IPS-NIHi7 (cell line): ENCODE data around the gene C17orf107.
"Not testable (repeated sequence)": the region's sequence is repeated elsewhere in the genome, so short reads cannot be mapped to it uniquely, and the experiment has no call there.

Source experiments
- DNase-seq: peaks from one replicate; pipeline ENCODE4 v3.0.0; 2012; ENCODE audit warnings: mixed read lengths; ENCODE audit errors: extremely low spot score

C17orf107 gene

DNA sequence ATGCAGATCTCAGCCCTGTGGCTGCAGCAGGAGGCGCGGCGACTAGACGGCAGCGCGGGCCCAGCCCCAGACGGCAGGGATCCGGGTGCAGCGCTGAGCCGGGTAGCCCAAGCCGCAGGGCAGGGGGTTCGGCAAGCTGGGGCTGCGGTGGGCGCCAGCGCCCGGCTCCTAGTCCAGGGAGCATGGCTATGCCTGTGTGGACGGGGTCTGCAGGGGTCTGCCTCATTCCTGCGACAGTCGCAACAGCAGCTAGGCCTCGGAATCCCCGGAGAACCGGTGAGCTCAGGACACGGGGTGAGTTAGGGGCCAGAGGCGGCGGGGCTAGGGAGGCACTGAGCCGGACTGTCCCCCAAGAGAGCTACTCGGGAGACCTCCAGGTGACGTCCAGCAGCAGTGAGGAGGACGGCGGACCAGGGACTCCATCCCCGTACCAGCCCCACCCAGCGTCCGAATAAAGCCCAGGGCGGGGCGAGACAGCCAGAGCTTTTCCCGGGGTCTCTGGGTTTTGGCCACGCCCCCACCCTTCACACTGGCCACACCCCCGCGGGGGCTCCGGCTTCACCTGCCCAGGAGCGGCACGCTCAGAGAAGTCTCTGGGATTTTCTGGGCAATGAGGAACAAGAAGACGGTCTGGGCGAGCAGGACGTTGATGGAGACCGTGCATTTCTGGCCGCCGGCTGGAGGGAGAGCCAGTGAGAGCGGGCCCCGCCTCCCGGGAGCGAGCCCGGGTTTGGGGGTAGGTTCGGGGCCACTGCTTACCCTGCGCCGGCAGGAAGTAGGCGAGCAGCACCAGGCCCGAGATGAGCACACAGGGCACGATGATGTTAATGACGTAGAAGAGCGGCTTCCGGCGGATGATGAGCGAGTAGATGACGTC, 1.1 kb downstream of the C17orf107 start:
- DNase-seq = peak; percentile 71

DNA sequence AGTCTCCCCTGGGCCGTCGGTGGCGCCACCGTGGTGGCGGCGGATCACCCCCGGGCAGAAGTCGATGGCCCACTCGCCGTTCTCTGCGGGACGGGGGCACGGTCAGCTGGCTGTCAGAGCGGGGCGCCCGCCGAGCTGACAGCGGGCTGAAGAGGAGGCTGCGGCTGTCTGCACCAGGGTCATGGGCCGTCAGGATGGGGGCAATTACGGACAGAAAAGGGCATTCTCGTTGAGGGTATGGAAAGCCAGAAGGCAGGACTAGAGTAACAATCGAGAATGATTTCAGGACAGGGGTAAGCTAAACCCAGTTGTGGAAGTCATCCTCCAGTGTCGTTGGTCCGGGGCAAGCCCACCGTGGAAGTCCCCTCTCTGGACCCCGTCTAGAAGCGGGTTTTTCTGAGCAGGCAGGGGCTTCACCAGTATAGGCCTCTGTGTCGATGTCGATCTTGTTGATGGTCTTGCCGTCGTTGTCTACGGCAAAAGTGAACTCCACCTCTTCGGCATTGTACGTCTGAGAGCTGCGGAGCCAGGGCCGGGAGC, 1.8 kb downstream of the C17orf107 start:
- DNase-seq = no peak

DNA sequence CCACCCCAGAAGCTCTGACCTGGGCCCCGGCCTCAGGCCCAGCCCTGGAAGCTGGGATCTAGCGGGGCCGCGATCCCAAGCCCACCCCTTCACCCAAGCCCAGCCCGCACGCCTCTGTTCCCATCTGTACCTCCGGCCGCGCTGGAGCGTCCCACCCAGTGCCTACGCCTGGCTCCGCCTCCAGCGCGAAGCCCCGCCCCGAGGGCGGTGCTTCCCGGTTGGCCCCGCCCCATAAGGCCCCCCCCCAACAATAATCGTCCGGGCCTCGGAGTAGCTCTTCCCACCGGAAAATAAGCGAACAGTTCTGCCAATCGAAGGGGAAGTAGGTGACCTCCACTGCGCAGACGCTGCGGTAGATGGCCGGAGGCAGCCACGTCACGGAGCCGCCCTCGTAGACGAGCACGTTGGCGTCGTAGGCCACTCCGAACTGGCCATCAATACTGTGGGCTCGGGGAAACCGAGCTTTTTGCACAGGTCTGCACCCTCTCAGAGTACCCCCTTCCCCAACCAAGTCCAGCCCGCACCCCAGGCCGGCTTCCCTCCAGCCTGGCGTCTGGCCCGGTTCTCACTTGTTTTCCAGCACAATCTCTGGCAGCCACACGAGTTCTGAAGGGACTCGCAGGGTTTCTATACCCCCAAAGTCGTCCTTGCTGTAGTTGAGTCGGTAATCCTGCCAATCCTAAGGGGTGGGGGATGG, 2.5 kb downstream of the C17orf107 start:
- DNase-seq = no peak

GRCh38 chr17:4902540-4902939, 3.2 kb downstream of the C17orf107 start:
- no peak for DNase-seq

GRCh38 chr17:4903051-4903818, 3.9 kb downstream of the C17orf107 start, which contains the start of gene CHRNE:
Gene CHRNE (minus strand): TSS chr17:4903098. CDS start chr17:4903063, 35 bp downstream.
- peak; percentile 61 for DNase-seq

GRCh38 chr17:4906642-4907041, 7.3 kb downstream of the C17orf107 start:
- DNase-seq = not testable (repeated sequence)

DNA sequence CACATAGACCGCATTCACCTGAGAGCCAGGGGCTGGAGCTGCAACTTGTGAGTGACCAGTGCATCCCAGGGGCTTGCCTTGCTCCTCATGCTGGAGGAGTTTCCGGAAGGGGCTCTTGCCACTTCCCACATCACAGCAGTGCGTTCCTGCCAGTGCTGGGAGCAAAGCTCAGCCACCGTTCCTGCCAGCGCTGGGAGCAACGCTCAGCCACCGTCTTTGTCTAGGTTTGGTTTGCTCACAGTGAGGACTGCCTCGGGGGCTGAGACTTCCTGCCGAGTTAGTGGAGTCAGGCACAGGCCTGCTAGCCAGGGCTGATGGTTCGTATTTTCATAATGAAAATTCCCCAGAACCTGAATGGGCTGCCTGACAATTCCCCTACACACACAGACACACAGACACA, 9.0 kb downstream of the C17orf107 start:
- DNase-seq = peak; percentile 25

GRCh38 chr17:4908711-4909496, 9.6 kb downstream of the C17orf107 start:
- peak; percentile 92 for DNase-seq

- no peak for DNase-seq
Observed at GRCh38 chr17:4913994-4914393, 14.7 kb downstream of the C17orf107 start.

DNA sequence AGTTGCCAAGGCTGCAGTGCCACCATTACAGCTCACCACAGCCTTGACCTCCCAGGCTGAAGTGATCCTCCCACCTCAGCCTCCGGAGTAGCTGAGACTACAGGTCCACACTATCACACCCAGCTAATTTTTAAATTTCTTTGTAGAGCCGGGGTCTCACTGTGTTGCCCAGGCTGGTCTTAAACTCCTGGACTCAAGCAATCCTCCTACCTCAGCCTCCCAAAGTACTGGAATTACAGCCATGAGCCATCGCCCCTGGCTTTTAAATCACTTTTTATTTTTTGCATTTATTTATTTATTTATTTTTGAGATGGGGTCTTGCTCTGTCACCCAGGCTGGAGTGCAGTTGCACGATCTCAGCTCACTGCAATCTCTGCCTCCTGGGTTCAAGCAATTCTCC, 15.2 kb downstream of the C17orf107 start:
- DNase-seq = not testable (repeated sequence)

DNA sequence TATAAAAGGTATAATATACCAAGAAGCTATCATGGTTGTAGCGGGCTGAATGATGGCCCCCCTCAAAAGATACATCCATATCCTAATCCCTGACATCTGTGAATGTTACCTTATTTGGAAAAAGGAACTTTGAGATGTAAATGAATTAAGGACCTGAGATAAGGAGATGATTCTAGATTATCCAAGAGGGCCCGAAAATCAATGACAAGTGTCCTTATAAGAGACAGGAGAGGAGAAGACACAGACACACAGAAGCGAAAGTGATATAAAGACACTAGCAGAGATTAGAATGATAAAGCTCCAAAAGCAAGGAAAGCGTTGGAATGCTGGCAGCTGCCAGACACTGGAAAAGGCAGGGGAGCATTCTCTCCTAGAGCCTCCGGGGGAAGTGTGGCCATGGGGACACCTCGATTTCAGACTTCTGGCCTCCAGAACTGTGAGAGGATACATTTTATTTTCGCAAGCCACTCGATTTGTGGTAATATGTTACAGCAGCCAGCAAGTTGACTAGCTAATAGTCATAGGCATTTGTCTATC, 20.2 kb downstream of the C17orf107 start:
- no peak for DNase-seq

- no peak for DNase-seq
Observed at GRCh38 chr17:4920351-4921048, 21.2 kb downstream of the C17orf107 start.

DNA sequence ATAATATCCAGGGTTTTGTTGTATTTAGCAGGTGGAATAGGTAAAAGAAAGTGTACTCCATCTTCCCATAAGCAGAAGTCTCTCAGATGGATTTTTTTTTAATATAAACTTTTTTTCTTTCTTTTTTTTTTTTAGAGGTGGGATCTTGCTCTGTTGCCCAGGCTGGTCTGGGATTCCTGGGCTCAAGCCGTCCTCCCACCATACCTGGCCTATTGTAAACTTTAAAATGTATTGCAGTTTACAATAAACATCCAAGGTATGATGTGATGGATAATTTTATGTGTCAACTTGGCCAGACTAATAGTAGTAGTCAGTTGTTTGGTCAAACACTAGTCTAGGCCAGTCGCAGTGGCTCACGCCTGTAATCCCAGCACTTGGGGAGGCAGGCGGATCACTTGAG, 22.0 kb downstream of the C17orf107 start:
- no peak for DNase-seq

DNA sequence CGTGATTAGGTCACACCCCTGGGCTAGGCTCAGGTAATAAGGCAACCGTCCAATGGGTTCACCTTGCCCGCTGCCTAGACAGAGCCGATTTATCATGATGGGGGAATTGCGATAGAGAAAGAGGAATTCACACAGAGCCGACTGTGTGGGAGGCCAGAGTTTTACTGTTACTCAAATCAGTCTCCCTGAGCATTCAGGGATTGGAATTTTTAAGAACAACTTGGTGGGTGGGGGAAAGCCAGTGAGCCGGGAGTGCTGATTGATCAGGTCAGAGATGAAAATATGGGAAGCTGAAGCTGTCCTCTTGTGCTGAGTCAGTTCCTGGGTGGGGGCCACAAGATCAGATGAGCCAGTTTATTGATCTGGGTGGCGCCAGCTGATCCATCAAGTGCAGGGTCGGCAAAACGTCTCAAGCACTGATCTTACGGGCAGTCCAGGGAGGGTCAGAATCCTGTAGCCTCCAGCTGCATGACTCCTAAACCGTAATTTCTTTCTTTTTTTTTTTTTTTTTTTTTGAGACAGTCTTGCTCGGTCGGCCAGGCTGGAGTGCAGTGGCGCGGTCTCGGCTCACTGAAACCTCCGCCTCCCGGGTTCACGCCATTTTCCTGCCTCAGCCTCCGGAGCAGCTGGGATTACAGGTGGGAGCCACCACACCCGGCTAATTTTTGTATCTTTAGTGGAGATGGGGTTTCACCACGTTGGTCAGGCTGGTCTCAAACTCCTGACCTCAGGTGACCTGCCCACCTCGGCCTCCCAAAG, 27.4 kb downstream of the C17orf107 start:
- not testable (repeated sequence) for DNase-seq

GRCh38 chr17:4928881-4929280, 29.5 kb downstream of the C17orf107 start:
- DNase-seq = no peak

GRCh38 chr17:4931963-4932362, 32.6 kb downstream of the C17orf107 start, which contains the start of gene GP1BA:
Gene GP1BA (plus strand): TSS chr17:4932277. CDS start chr17:4932605, 328 bp downstream.
- no peak for DNase-seq

DNA sequence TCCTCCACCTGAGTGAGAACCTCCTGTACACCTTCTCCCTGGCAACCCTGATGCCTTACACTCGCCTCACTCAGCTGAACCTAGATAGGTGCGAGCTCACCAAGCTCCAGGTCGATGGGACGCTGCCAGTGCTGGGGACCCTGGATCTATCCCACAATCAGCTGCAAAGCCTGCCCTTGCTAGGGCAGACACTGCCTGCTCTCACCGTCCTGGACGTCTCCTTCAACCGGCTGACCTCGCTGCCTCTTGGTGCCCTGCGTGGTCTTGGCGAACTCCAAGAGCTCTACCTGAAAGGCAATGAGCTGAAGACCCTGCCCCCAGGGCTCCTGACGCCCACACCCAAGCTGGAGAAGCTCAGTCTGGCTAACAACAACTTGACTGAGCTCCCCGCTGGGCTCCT, 33.4 kb downstream of the C17orf107 start:
- DNase-seq = no peak

GRCh38 chr17:4933646-4934045, 34.3 kb downstream of the C17orf107 start:
- DNase-seq = no peak
